Thyroid gland (tissue), 4 donors: ENCODE data around the gene ACOT4.

Experiments
- CTCF ChIP-seq, 6 experiments: fragments of 200-600 bp in 3 of 6; fragments of 450-650 bp in 3 of 6; sonication (generic) in 3 of 6; IDR thresholded peaks; one replicate each; pipeline ENCODE4 v1.5.1; 2016 to 2019; ENCODE audit warnings: antibody characterized with exemption in 6 of 6, mild to moderate bottlenecking in 2 of 6, inconsistent platforms in 1 of 6, moderate library complexity in 1 of 6
- POLR2A ChIP-seq, 2 donors: fragments of 450-650 bp; IDR thresholded peaks; one replicate each; pipeline ENCODE4 v1.6.1; 2017; ENCODE audit warnings: antibody characterized with exemption in 2 of 2, mild to moderate bottlenecking in 2 of 2, moderate library complexity in 1 of 2

GRCh38 chr14:73620268-73620667, 28.6 kb downstream of the ACOT4 start:
- TF ChIP-seq CTCF (IDR thresholded peaks at IDR 0.05) (no peak), POLR2A (IDR thresholded peaks at IDR 0.05) (no peak)
